Measurements from ENCODE around the gene ARID5B.

Gene ARID5B

DNA sequence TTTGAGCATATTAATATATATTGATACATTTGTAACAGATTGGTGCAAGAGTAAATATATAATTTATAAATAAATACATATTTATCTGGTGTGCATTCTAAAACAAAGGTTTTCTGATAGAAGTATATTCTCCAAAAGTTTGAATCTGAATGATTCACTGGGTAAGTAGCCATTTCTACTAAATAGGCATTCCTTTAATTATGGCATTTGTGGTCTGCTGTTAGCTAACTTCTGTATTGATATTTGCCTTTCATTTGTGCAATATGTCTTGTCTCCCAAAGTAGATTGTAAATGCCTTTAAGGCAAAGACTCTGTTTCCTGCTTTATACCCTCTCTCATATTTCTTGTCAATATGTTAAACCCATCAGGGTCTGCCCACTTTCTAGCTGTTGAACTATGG, 11.1 kb upstream of the ARID5B start:
- Histone ChIP-seq H3K27me3 (ENCODE audit: insufficient read depth, insufficient read length) (no peaks in the 10 kb centered on the region), H3K4me3 (ENCODE audit: insufficient read length, low read depth) (no peak overlapping the region), H3K9me3 (ENCODE audit: insufficient read depth, low read length) (no peaks in the 10 kb centered on the region), H3K4me1 (ENCODE audit: insufficient read depth, insufficient read length) (no peaks in the 10 kb centered on the region), H3K9ac (ENCODE audit: insufficient read length, low read depth) (no peak overlapping the region), H3K36me3 (ENCODE audit: insufficient read depth, insufficient read length, low read length) (no peaks in the 10 kb centered on the region)
- DNase-seq (ENCODE audit: low read depth, low spot score) = no peak
- TF ChIP-seq ZNF274 (IDR thresholded peaks at IDR 0.05; ENCODE audit: low read depth, low read length) = no peak
- no peak for TF ChIP-seq YY1 (IDR thresholded peaks at IDR 0.05; ENCODE audit: insufficient read depth, insufficient read length)
- TF ChIP-seq SUZ12 (IDR thresholded peaks at IDR 0.05; ENCODE audit: extremely low read depth, insufficient read depth, insufficient read length) = no peak

DNA sequence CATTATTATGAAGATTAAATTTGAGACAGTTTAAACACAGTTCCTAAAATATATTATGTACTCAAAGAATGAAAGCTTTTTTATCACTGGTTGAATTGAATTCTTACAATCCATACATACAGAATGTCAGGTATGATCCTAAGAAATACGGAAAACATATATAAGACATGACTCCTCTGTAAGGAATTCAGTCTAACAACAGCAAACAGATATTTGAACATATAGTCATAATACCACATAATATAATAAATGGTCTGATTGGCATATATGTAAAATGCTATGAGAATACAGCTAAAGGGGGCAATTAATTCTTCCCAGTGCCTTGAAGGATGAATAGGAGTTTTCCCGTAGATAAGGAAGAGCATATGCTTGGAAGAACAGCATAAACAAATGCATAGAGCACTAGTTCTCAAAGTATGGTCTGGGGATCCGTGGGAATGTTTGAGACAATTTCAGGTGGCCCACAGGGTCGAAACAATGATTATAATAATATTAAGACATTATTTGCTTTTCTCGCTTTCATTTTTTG, 10.6 kb upstream of the ARID5B start:
- Histone ChIP-seq H3K36me3 (ENCODE audit: insufficient read depth, insufficient read length, low read length) (no peaks in the 10 kb centered on the region), H3K9ac (ENCODE audit: insufficient read length, low read depth) (no peak overlapping the region), H3K4me1 (ENCODE audit: insufficient read depth, insufficient read length) (no peaks in the 10 kb centered on the region), H3K9me3 (ENCODE audit: insufficient read depth, low read length) (no peaks in the 10 kb centered on the region), H3K4me3 (ENCODE audit: insufficient read length, low read depth) (no peak overlapping the region), H3K27me3 (ENCODE audit: insufficient read depth, insufficient read length) (no peaks in the 10 kb centered on the region)
- no peak for TF ChIP-seq ZNF274 (IDR thresholded peaks at IDR 0.05; ENCODE audit: low read depth, low read length)
- no peak for TF ChIP-seq YY1 (IDR thresholded peaks at IDR 0.05; ENCODE audit: insufficient read depth, insufficient read length)
- TF ChIP-seq SUZ12 (IDR thresholded peaks at IDR 0.05; ENCODE audit: extremely low read depth, insufficient read depth, insufficient read length) = no peak
- DNase-seq (ENCODE audit: low read depth, low spot score) = no peak

DNA sequence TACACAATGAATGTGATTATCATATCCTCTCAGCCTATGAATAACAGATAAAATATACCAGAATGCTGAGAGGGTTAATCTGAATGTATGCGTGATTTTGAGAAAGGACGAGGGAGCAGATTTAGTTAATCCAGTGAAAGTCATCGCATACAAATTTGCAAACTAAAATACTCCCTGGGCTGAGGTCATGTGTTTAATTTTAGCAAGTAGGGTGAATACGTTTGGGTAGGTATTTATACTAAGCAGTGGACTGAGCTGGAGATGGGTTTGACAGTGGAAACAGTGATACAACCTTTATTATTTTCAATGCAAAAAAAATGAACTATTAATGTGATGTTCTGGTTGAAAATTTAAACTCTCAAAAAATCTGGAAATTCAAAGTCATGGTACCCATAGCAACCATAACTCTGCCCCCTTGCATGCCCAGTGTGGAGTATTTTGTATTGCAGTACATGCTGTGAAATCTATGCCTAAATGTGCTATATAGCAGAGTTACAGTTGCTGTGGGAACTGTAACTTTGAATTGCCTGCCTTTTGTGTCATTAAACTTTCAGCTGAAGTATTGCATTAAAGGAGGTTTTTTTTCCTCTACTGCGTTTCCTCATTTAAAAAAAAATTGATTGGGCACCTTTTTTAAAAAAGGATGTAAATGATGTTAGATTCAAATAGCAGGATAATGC, 9.5 kb upstream of the ARID5B start:
- H3K4me3 ChIP-seq (ENCODE audit: insufficient read length, low read depth) = no peak overlapping the region
- no peaks in the 10 kb centered on the region for H3K9me3 ChIP-seq (ENCODE audit: insufficient read depth, low read length)
- H3K27me3 ChIP-seq (ENCODE audit: insufficient read depth, insufficient read length) = no peaks in the 10 kb centered on the region
- TF ChIP-seq YY1 (IDR thresholded peaks at IDR 0.05; ENCODE audit: insufficient read depth, insufficient read length) = no peak
- TF ChIP-seq ZNF274 (IDR thresholded peaks at IDR 0.05; ENCODE audit: low read depth, low read length) = no peak
- no peak for TF ChIP-seq SUZ12 (IDR thresholded peaks at IDR 0.05; ENCODE audit: extremely low read depth, insufficient read depth, insufficient read length)
- no peak for DNase-seq (ENCODE audit: low read depth, low spot score)
- H3K36me3 ChIP-seq (ENCODE audit: insufficient read depth, insufficient read length, low read length) = no peaks in the 10 kb centered on the region
- no peaks in the 10 kb centered on the region for H3K4me1 ChIP-seq (ENCODE audit: insufficient read depth, insufficient read length)
- H3K9ac ChIP-seq (ENCODE audit: insufficient read length, low read depth) = no peak overlapping the region

DNA sequence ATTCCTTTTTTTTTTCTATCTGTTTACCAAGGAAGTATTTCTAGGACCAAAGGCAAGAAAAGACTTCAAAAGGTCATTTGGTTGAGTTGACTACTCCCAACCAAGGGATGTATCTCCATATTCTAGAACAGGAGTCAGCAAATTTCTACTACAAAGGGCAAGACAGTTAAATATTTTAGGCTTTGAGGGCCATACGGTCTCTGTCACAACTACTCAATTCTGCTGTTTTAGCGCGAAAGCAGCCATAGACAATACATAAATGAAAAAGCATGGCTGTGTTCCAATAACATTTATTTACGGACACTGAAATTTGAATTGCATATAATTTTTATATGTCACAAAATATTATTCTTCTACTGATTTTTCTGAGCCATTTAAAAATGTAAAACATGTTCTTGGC, 8.5 kb upstream of the ARID5B start:
- Histone ChIP-seq H3K27me3 (ENCODE audit: insufficient read depth, insufficient read length) (peaks cover 4% of the 10 kb centered on the region), H3K36me3 (ENCODE audit: insufficient read depth, insufficient read length, low read length) (no peaks in the 10 kb centered on the region), H3K9me3 (ENCODE audit: insufficient read depth, low read length) (no peaks in the 10 kb centered on the region), H3K9ac (ENCODE audit: insufficient read length, low read depth) (no peak overlapping the region), H3K4me1 (ENCODE audit: insufficient read depth, insufficient read length) (no peaks in the 10 kb centered on the region), H3K4me3 (ENCODE audit: insufficient read length, low read depth) (no peak overlapping the region)
- DNase-seq (ENCODE audit: low read depth, low spot score) = no peak
- TF ChIP-seq SUZ12 (IDR thresholded peaks at IDR 0.05; ENCODE audit: extremely low read depth, insufficient read depth, insufficient read length) (no peak), ZNF274 (IDR thresholded peaks at IDR 0.05; ENCODE audit: low read depth, low read length) (no peak), YY1 (IDR thresholded peaks at IDR 0.05; ENCODE audit: insufficient read depth, insufficient read length) (no peak)

DNA sequence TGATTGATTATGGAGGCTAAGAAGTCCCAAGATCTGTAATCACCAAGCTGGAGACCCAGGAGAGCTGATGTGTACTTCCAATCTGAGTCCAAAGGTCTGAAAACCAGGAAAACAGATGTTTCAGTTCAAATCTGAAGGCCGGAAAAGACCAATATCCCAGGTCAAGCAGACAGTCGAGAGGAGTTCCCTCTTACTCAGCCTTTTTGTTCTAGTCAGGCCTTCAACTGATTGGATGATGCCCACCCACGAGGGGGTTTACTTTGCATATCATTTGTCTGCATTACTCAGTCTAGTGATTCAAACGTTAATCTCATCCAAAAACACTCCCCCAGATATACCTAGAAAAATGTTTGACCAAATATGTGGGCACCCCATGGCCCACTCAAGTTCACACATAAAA, 7.4 kb upstream of the ARID5B start:
- Histone ChIP-seq H3K9me3 (ENCODE audit: insufficient read depth, low read length) (no peaks in the 10 kb centered on the region), H3K27me3 (ENCODE audit: insufficient read depth, insufficient read length) (peaks cover 16% of the 10 kb centered on the region), H3K4me3 (ENCODE audit: insufficient read length, low read depth) (no peak overlapping the region), H3K4me1 (ENCODE audit: insufficient read depth, insufficient read length) (no peaks in the 10 kb centered on the region), H3K9ac (ENCODE audit: insufficient read length, low read depth) (no peak overlapping the region), H3K36me3 (ENCODE audit: insufficient read depth, insufficient read length, low read length) (no peaks in the 10 kb centered on the region)
- DNase-seq (ENCODE audit: low read depth, low spot score) = no peak
- TF ChIP-seq YY1 (IDR thresholded peaks at IDR 0.05; ENCODE audit: insufficient read depth, insufficient read length) = no peak
- no peak for TF ChIP-seq ZNF274 (IDR thresholded peaks at IDR 0.05; ENCODE audit: low read depth, low read length)
- TF ChIP-seq SUZ12 (IDR thresholded peaks at IDR 0.05; ENCODE audit: extremely low read depth, insufficient read depth, insufficient read length) = no peak

DNA sequence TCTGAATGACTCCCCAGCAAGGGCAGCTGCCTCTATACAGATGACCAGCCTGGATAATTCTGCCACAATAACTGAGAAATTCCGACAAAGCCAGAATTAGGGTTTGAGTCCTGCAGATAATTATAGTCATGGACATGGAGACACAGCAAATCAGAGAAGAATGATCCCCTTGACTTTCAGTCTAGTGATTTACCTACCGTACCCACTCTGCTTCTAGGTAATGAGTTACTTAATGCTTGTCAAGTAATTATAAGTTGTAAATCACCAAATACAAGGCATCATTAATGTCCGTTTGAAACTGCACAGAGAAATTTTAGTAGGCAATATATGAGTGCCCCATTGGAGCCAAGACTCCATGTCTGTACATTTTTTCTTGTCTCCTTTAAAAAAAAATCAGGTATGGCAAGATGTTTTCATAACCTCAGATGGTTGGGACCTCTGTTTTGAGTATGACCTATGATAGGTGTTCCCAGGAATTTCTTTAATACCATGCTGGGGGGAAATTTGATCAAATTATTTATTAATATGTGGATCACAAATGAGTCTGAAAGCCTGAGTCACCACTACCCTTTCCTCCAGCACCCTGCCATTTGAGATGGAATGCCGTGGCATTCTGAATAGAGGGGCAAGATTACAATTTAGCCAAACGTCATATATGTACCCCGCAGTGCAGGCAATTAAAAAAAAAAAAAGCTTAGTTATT, 5.5 kb upstream of the ARID5B start:
- H3K4me3 ChIP-seq (ENCODE audit: insufficient read length, low read depth) = no peak overlapping the region
- TF ChIP-seq YY1 (IDR thresholded peaks at IDR 0.05; ENCODE audit: insufficient read depth, insufficient read length) (no peak), ZNF274 (IDR thresholded peaks at IDR 0.05; ENCODE audit: low read depth, low read length) (no peak), SUZ12 (IDR thresholded peaks at IDR 0.05; ENCODE audit: extremely low read depth, insufficient read depth, insufficient read length) (no peak)
- no peaks in the 10 kb centered on the region for H3K36me3 ChIP-seq (ENCODE audit: insufficient read depth, insufficient read length, low read length)
- H3K9me3 ChIP-seq (ENCODE audit: insufficient read depth, low read length) = no peaks in the 10 kb centered on the region
- H3K9ac ChIP-seq (ENCODE audit: insufficient read length, low read depth) = no peak overlapping the region
- DNase-seq (ENCODE audit: low read depth, low spot score) = no peak
- H3K4me1 ChIP-seq (ENCODE audit: insufficient read depth, insufficient read length) = no peaks in the 10 kb centered on the region
- H3K27me3 ChIP-seq (ENCODE audit: insufficient read depth, insufficient read length) = peaks cover 33% of the 10 kb centered on the region

All from NT2/D1 (cell line).